Trophoblast cell (in vitro differentiated cells and primary cell): ENCODE data around the gene STXBP3.

Experiments used
- DNase-seq, 2 donors: peaks; one replicate each; pipeline ENCODE4 v3.0.0-alpha.2; 2016
- H2AFZ ChIP-seq: 2 replicates; pipeline ENCODE4 v1.6.1; 2013; ENCODE audit warnings: low read length, moderate library complexity, mild to moderate bottlenecking; ENCODE audit not compliant: insufficient read depth, poor library complexity
- H2AK5ac ChIP-seq: 2 replicates; pipeline ENCODE4 v1.6.1; 2013; ENCODE audit warnings: mild to moderate bottlenecking, low read length
- H2BK120ac ChIP-seq: 2 replicates; pipeline ENCODE4 v1.6.1; 2013; ENCODE audit warnings: low read length, mild to moderate bottlenecking, moderate library complexity; ENCODE audit not compliant: insufficient read depth, poor library complexity
- H2BK12ac ChIP-seq: 2 replicates; pipeline ENCODE4 v1.6.1; 2013; ENCODE audit warnings: mild to moderate bottlenecking, low read length, moderate library complexity
- H2BK5ac ChIP-seq: 2 replicates; pipeline ENCODE4 v1.6.1; 2013; ENCODE audit warnings: low read length, low read depth, moderate library complexity, mild to moderate bottlenecking; ENCODE audit not compliant: poor library complexity
- H3K14ac ChIP-seq: 2 replicates; pipeline ENCODE4 v1.6.1; 2013; ENCODE audit warnings: mild to moderate bottlenecking, low read length
- H3K18ac ChIP-seq: 2 replicates; pipeline ENCODE4 v1.6.1; 2013; ENCODE audit warnings: mild to moderate bottlenecking, low read length
- H3K23ac ChIP-seq: 2 replicates; pipeline ENCODE4 v1.6.1; 2013; ENCODE audit warnings: low read length
- H3K27ac ChIP-seq: 2 replicates; pipeline ENCODE4 v1.5.1; 2013; ENCODE audit warnings: low read depth, mild to moderate bottlenecking, inconsistent platforms, low read length, moderate library complexity
- H3K27me3 ChIP-seq: 2 replicates; pipeline ENCODE4 v1.6.1; 2013; ENCODE audit warnings: inconsistent platforms, mild to moderate bottlenecking, low read length, moderate library complexity; ENCODE audit not compliant: insufficient read depth
- H3K36me3 ChIP-seq, 2 experiments: 1 replicate in 1 of 2; 2 replicates in 1 of 2; pipeline ENCODE4 v1.6.1; 2013; ENCODE audit warnings: low read length in 2 of 2, mild to moderate bottlenecking in 2 of 2, moderate library complexity in 1 of 2; ENCODE audit not compliant: insufficient read depth in 2 of 2, control insufficient read depth in 1 of 2
- H3K4ac ChIP-seq: 2 replicates; pipeline ENCODE4 v1.6.1; 2013; ENCODE audit warnings: low read depth, mild to moderate bottlenecking, low read length, moderate library complexity
- H3K4me1 ChIP-seq, 2 experiments: 1 replicate in 1 of 2; 2 replicates in 1 of 2; pipeline ENCODE4 v1.6.1; 2013; ENCODE audit warnings: low read length in 2 of 2, mild to moderate bottlenecking in 2 of 2, moderate library complexity in 1 of 2; ENCODE audit not compliant: insufficient read depth in 2 of 2, control insufficient read depth in 1 of 2
- H3K4me2 ChIP-seq: 2 replicates; pipeline ENCODE4 v1.6.1; 2013; ENCODE audit warnings: inconsistent platforms, mild to moderate bottlenecking, low read length, moderate library complexity
- H3K4me3 ChIP-seq: 2 replicates; pipeline ENCODE4 v1.5.1; 2013; ENCODE audit warnings: mild to moderate bottlenecking, low read depth, low read length, inconsistent platforms
- H3K79me1 ChIP-seq: one replicate; pipeline ENCODE4 v1.6.1; 2013; ENCODE audit warnings: low read length
- H3K79me2 ChIP-seq: 2 replicates; pipeline ENCODE4 v1.6.1; 2013; ENCODE audit warnings: low read length, mild to moderate bottlenecking; ENCODE audit not compliant: control insufficient read depth, insufficient read depth, poor library complexity
- H3K9ac ChIP-seq: 2 replicates; pipeline ENCODE4 v1.6.1; 2013; ENCODE audit warnings: mild to moderate bottlenecking, low read length
- H3K9me3 ChIP-seq: 2 replicates; pipeline ENCODE4 v1.6.1; 2013; ENCODE audit warnings: low read depth, mild to moderate bottlenecking, control low read depth, inconsistent platforms, low read length; ENCODE audit not compliant: insufficient read depth
- H4K12ac ChIP-seq: 2 replicates; pipeline ENCODE4 v1.6.1; 2013; ENCODE audit warnings: low read depth, mild to moderate bottlenecking, low read length, moderate library complexity
- H4K8ac ChIP-seq: 2 replicates; pipeline ENCODE4 v1.6.1; 2013; ENCODE audit warnings: low read depth, mild to moderate bottlenecking, low read length, moderate library complexity
- H4K91ac ChIP-seq: one replicate; pipeline ENCODE4 v1.6.1; 2013; ENCODE audit warnings: low read depth, mild to moderate bottlenecking, low read length, moderate library complexity
- WGBS: extraction: QIAGEN DNeasy Blood & Tissue Kit; methylation state at CpG from one replicate; pipeline ENCODE4 v1.1.7; 2013; ENCODE audit warnings: missing lambda C conversion rate; ENCODE audit not compliant: insufficient read length, insufficient coverage; ENCODE audit errors: extremely low coverage; 5-methylcytosine and 5-hydroxymethylcytosine counted together

STXBP3 gene

DNA sequence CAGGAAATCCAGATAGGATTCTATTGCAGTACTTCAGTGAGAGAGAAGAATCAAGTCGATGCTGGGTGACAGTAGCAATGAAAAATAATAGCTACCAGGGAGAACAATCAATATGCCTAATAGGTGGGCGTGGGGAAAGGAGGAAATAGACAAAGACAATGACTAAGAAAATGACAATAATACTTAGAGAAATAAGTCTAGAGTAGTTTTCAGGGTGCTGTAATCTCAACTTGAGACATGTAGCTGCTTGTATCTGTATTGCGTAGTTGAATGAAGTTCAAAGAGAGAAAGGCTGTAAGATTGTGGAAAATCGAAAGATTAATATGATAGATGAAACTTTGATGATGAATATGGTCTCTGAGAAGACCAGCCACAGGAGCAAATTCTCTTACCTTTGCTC lies 2.6 kb downstream of the STXBP3 start:
- 100% methylated on average over 2 of the region's 4 CpGs for WGBS
- H4K91ac ChIP-seq: no peak overlapping the region
- H3K14ac ChIP-seq: no peak overlapping the region
- H3K4ac ChIP-seq: no peak overlapping the region
- no peak overlapping the region for H3K4me3 ChIP-seq
- no peak overlapping the region for H2BK5ac ChIP-seq
- no peak overlapping the region for H3K18ac ChIP-seq
- no peak overlapping the region for H2BK12ac ChIP-seq
- H3K27ac ChIP-seq: no peak overlapping the region
- no peaks in the 10 kb centered on the region for H3K27me3 ChIP-seq
- H3K9me3 ChIP-seq: no peaks in the 10 kb centered on the region
- DNase-seq: no peak
- H3K79me2 ChIP-seq: peaks cover 5% of the 10 kb centered on the region
- H2AK5ac ChIP-seq: no peak overlapping the region
- H4K8ac ChIP-seq: no peak overlapping the region
- no peak overlapping the region for H3K23ac ChIP-seq
- H2BK120ac ChIP-seq: no peak overlapping the region
- no peak overlapping the region for H4K12ac ChIP-seq
- H3K4me1 ChIP-seq: no peaks in the 10 kb centered on the region
- H3K4me2 ChIP-seq: no peak overlapping the region
- H2AFZ ChIP-seq: no peak overlapping the region
- peaks cover 5 to 7% of the 10 kb centered on the region in 2 experiments for H3K36me3 ChIP-seq
- no peak overlapping the region for H3K9ac ChIP-seq
- peaks cover 9% of the 10 kb centered on the region for H3K79me1 ChIP-seq

DNA sequence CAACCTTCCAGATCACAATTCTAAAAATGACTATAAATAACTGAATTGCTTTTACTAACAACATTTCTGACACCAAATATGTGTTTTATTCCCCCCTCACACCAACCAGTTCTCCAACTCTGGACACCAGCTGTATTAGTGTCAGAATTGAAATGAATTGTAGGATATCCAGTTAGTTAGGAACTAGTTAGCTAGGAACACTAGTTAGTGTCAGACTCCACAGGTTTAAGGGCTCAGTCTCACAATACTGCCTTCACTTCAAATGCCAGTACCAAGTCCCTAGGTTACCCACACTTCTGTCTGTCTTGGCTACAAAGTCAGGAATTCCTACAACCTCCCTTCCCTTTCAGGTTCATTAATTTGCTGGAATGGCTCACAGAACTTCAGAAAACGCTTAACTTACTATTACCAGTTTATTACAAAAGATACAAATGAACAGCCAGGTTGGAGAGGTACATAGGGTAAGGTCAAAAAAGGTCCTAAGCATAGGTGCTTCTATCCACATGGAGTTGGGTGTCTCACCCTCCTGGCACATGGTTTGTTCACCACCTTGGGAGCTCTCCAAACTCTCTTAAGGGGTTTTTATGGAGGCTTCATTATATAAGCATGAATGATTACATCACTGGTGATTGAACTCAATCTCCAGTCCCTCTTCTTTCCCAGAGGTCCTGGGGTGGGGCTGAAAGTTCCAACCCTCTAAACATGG lies 4.2 kb downstream of the STXBP3 start:
- no peak overlapping the region for H3K4ac ChIP-seq
- H3K36me3 ChIP-seq: peaks cover 7 to 9% of the 10 kb centered on the region in 2 experiments
- H4K91ac ChIP-seq: no peak overlapping the region
- H3K23ac ChIP-seq: no peak overlapping the region
- DNase-seq: no peak
- no peak overlapping the region for H2BK120ac ChIP-seq
- no peak overlapping the region for H3K18ac ChIP-seq
- no peak overlapping the region for H2BK5ac ChIP-seq
- H2BK12ac ChIP-seq: no peak overlapping the region
- no peaks in the 10 kb centered on the region for H3K4me1 ChIP-seq
- H2AK5ac ChIP-seq: no peak overlapping the region
- H3K14ac ChIP-seq: no peak overlapping the region
- no peak overlapping the region for H3K4me2 ChIP-seq
- H3K9ac ChIP-seq: no peak overlapping the region
- H3K27ac ChIP-seq: no peak overlapping the region
- no peak overlapping the region for H4K8ac ChIP-seq
- no peaks in the 10 kb centered on the region for H3K27me3 ChIP-seq
- no peak overlapping the region for H2AFZ ChIP-seq
- H4K12ac ChIP-seq: no peak overlapping the region
- H3K9me3 ChIP-seq: no peaks in the 10 kb centered on the region
- H3K79me1 ChIP-seq: peaks cover 9% of the 10 kb centered on the region
- H3K4me3 ChIP-seq: no peak overlapping the region
- H3K79me2 ChIP-seq: peaks cover 5% of the 10 kb centered on the region
- WGBS: no CpG with 5 or more reads among the region's 1 CpG

DNA sequence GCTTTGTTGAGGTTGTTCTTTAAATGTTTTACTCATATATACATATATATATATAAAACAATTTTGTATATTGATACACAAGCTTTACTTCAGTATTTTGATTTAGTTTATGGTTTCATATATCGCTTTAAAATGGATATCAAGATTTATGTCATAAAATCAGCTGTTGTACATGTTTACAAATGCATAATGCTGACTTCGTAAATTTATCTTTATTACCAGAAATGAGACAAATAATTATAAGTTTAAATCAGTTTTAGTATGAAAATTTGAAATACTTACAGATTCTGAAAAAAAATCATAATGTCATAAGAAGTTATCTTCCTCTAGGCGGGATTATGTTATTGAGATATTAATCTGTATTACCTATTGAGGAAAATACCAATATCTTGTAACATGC lies 6.9 kb downstream of the STXBP3 start:
- Histone ChIP-seq H3K14ac (no peak overlapping the region), H4K91ac (no peak overlapping the region), H3K9ac (no peak overlapping the region), H2AFZ (no peak overlapping the region), H3K4me1 (no peaks in the 10 kb centered on the region), H4K12ac (no peak overlapping the region), H3K27me3 (no peaks in the 10 kb centered on the region), H3K4me2 (no peak overlapping the region), H3K18ac (no peak overlapping the region), H3K9me3 (no peaks in the 10 kb centered on the region), H2BK120ac (no peak overlapping the region), H3K36me3 (peaks cover 6 to 8% of the 10 kb centered on the region in 2 experiments), H3K4ac (no peak overlapping the region), H2BK5ac (no peak overlapping the region), H4K8ac (no peak overlapping the region), H3K27ac (no peak overlapping the region), H2BK12ac (no peak overlapping the region), H2AK5ac (no peak overlapping the region), H3K23ac (no peak overlapping the region), H3K4me3 (no peak overlapping the region), H3K79me2 (no peaks in the 10 kb centered on the region), H3K79me1 (no peaks in the 10 kb centered on the region)
- no CpG with 5 or more reads among the region's 3 CpGs for WGBS
- no peak for DNase-seq

DNA sequence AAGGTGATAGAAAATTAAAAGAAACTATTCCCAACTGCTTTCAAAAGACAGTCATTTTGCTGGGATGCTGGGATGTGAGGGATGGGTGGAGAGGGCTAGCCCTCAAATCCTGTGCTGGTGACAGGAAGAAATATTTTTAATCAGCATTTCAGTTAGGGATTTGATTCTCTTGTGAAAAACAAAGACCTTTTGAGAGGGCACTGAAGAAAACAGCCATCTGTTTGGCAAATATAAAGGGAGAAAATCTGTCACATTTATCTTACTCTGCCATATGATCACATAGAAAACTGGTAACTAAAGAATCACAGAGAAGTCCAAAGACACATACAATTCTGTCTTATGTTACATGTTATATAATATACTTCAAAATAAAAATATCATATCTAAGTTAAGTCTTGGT lies 12.3 kb downstream of the STXBP3 start:
- no peak overlapping the region for H2BK12ac ChIP-seq
- DNase-seq: no peak
- no peak overlapping the region for H4K91ac ChIP-seq
- H3K18ac ChIP-seq: no peak overlapping the region
- no peak overlapping the region for H2AK5ac ChIP-seq
- no peaks in the 10 kb centered on the region for H3K9me3 ChIP-seq
- H3K27me3 ChIP-seq: no peaks in the 10 kb centered on the region
- no peak overlapping the region for H3K27ac ChIP-seq
- H3K23ac ChIP-seq: no peak overlapping the region
- no peak overlapping the region for H2BK120ac ChIP-seq
- no peak overlapping the region for H3K4me3 ChIP-seq
- no peak overlapping the region for H3K14ac ChIP-seq
- no peak overlapping the region for H3K4me2 ChIP-seq
- H3K4ac ChIP-seq: no peak overlapping the region
- H3K4me1 ChIP-seq: no peaks in the 10 kb centered on the region
- H3K36me3 ChIP-seq: peaks cover 8 to 9% of the 10 kb centered on the region in 2 experiments
- no peak overlapping the region for H2BK5ac ChIP-seq
- H3K79me2 ChIP-seq: no peaks in the 10 kb centered on the region
- no peak overlapping the region for H4K12ac ChIP-seq
- H2AFZ ChIP-seq: no peak overlapping the region
- H3K9ac ChIP-seq: no peak overlapping the region
- no peak overlapping the region for H4K8ac ChIP-seq
- H3K79me1 ChIP-seq: no peaks in the 10 kb centered on the region
